Osteoblast (primary cell): ENCODE results near the gene MED13L. TPM values are rescaled to one million over a fixed set of nuclear protein-coding genes. Genes with fewer than 3 reads are reported as not detected.

Source experiments
- DNase-seq: peaks from one replicate; pipeline ENCODE4 v3.0.0; 2011; ENCODE audit warnings: low spot score, mixed read lengths; ENCODE audit not compliant: insufficient read length; ENCODE audit errors: missing footprints
- H2AFZ ChIP-seq: 2 replicates; pipeline ENCODE4 v1.6.0; 2011; ENCODE audit warnings: mild to moderate bottlenecking, low read length
- H3K27ac ChIP-seq: 2 replicates; pipeline ENCODE4 v1.5.1; 2011; ENCODE audit warnings: mild to moderate bottlenecking, low read depth, low read length, moderate library complexity
- H3K27me3 ChIP-seq: 2 replicates; pipeline ENCODE4 v1.6.0; 2012; ENCODE audit warnings: mild to moderate bottlenecking, control low read depth, inconsistent platforms, low read length, moderate library complexity; ENCODE audit not compliant: insufficient read depth
- H3K36me3 ChIP-seq: 2 replicates; pipeline ENCODE4 v1.5.1; 2011; ENCODE audit warnings: mild to moderate bottlenecking, low read length, control low read depth, moderate library complexity; ENCODE audit not compliant: insufficient read depth
- H3K4me1 ChIP-seq: 2 replicates; pipeline ENCODE4 v1.5.1; 2011; ENCODE audit warnings: mild to moderate bottlenecking, low read length, control low read depth, moderate library complexity; ENCODE audit not compliant: insufficient read depth
- H3K4me2 ChIP-seq: 2 replicates; pipeline ENCODE4 v1.6.0; 2011; ENCODE audit warnings: mild to moderate bottlenecking, low read length; ENCODE audit not compliant: insufficient read depth
- H3K4me3 ChIP-seq: fragments of 200-600 bp; sonication (generic); 3 replicates; pipeline ENCODE4 v1.5.1; 2012; ENCODE audit warnings: mild to moderate bottlenecking, low read length, inconsistent platforms; ENCODE audit not compliant: insufficient read depth
- H3K79me2 ChIP-seq: 2 replicates; pipeline ENCODE4 v1.6.0; 2012; ENCODE audit warnings: mild to moderate bottlenecking, low read length, control low read depth, inconsistent platforms; ENCODE audit not compliant: insufficient read depth
- H3K9me3 ChIP-seq: 2 replicates; pipeline ENCODE4 v1.5.1; 2011; ENCODE audit warnings: low read depth, low read length, control low read depth
- H4K20me1 ChIP-seq: 2 replicates; pipeline ENCODE4 v1.6.0; 2012; ENCODE audit warnings: mild to moderate bottlenecking, low read length, control low read depth; ENCODE audit not compliant: insufficient read depth
- CTCF ChIP-seq: IDR thresholded peaks from 2 replicates; pipeline ENCODE4 v1.5.1; 2011; ENCODE audit warnings: mild to moderate bottlenecking, low read depth, low read length, moderate library complexity; ENCODE audit errors: extremely low read depth
- total RNA-seq: library from RNA; depleted of rRNA; stranded (reverse); fragments of >200 nt; gene quantifications from 2 replicates; pipeline ENCODE4 v1.2.3, GENCODE V29; 2012

Gene MED13L
- total RNA-seq, 1 donor = 359 TPM

DNA sequence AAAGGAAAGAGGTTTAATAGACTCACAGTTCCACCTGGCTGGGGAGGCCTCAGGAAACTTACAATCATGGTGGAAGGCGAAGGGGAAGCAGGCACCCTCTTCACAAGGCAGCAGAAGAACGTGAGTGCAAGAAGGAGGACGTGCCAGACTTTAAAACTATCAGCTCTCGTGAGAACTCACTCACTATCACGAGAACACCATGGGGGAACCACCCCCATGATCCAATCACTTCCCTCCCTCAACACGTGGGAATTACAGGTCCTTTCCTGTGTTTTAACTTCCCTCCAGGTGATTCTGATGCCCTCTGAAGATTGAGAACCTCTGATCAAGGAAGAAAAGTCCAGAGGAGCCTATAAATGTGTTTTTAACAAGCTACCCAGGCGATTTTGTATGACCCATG is 358.7 kb downstream of the MED13L start:
- Histone ChIP-seq H2AFZ (no peak overlapping the region), H3K27ac (no peak overlapping the region), H3K36me3 (no peaks in the 10 kb centered on the region), H3K9me3 (peaks cover 6% of the 10 kb centered on the region), H3K4me3 (no peak overlapping the region), H3K27me3 (peaks cover 5% of the 10 kb centered on the region), H4K20me1 (no peaks in the 10 kb centered on the region), H3K79me2 (no peaks in the 10 kb centered on the region), H3K4me1 (no peaks in the 10 kb centered on the region), H3K4me2 (no peak overlapping the region)
- no peak for DNase-seq
- TF ChIP-seq CTCF = no peak

- no peaks in the 10 kb centered on the region for H3K79me2 ChIP-seq
- DNase-seq = peak; percentile 92
- peaks cover 5% of the 10 kb centered on the region for H3K27me3 ChIP-seq
- no peak overlapping the region for H2AFZ ChIP-seq
- no peak overlapping the region for H3K4me3 ChIP-seq
- H4K20me1 ChIP-seq = no peaks in the 10 kb centered on the region
- no peaks in the 10 kb centered on the region for H3K36me3 ChIP-seq
- no peaks in the 10 kb centered on the region for H3K4me1 ChIP-seq
- TF ChIP-seq CTCF = peak; percentile 75
- H3K4me2 ChIP-seq = peak overlapping the region; percentile 9
- H3K27ac ChIP-seq = no peak overlapping the region
- no peaks in the 10 kb centered on the region for H3K9me3 ChIP-seq
These were observed 360.4 kb downstream of the MED13L start for GRCh38 chr12:115916910-115917668.

- H3K79me2 ChIP-seq = no peaks in the 10 kb centered on the region
- H3K4me2 ChIP-seq = no peak overlapping the region
- DNase-seq = no peak
- no peaks in the 10 kb centered on the region for H3K36me3 ChIP-seq
- TF ChIP-seq CTCF = no peak
- H4K20me1 ChIP-seq = no peaks in the 10 kb centered on the region
- no peak overlapping the region for H3K4me3 ChIP-seq
- peaks cover 5% of the 10 kb centered on the region for H3K27me3 ChIP-seq
- no peak overlapping the region for H2AFZ ChIP-seq
- no peaks in the 10 kb centered on the region for H3K9me3 ChIP-seq
- no peak overlapping the region for H3K27ac ChIP-seq
- no peaks in the 10 kb centered on the region for H3K4me1 ChIP-seq
These were observed 363.4 kb downstream of the MED13L start for GRCh38 chr12:115914122-115914521.

GRCh38 chr12:115912440-115912839 is 365.1 kb downstream of the MED13L start:
- Histone ChIP-seq H3K4me1 (no peaks in the 10 kb centered on the region), H3K36me3 (no peaks in the 10 kb centered on the region), H3K4me2 (no peak overlapping the region), H3K27ac (no peak overlapping the region), H3K27me3 (peaks cover 5% of the 10 kb centered on the region), H2AFZ (no peak overlapping the region), H4K20me1 (no peaks in the 10 kb centered on the region), H3K79me2 (no peaks in the 10 kb centered on the region), H3K9me3 (no peaks in the 10 kb centered on the region), H3K4me3 (no peak overlapping the region)
- TF ChIP-seq CTCF = no peak
- no peak for DNase-seq
